ENCODE data around the gene AKAP5. TPM values are rescaled to one million over a fixed set of nuclear protein-coding genes. Genes with fewer than 3 reads are reported as not detected.

AKAP5 gene
- total and polyA plus RNA-seq, 2 experiments from 2014 or later, result 1.0 to 3.4 TPM

DNA sequence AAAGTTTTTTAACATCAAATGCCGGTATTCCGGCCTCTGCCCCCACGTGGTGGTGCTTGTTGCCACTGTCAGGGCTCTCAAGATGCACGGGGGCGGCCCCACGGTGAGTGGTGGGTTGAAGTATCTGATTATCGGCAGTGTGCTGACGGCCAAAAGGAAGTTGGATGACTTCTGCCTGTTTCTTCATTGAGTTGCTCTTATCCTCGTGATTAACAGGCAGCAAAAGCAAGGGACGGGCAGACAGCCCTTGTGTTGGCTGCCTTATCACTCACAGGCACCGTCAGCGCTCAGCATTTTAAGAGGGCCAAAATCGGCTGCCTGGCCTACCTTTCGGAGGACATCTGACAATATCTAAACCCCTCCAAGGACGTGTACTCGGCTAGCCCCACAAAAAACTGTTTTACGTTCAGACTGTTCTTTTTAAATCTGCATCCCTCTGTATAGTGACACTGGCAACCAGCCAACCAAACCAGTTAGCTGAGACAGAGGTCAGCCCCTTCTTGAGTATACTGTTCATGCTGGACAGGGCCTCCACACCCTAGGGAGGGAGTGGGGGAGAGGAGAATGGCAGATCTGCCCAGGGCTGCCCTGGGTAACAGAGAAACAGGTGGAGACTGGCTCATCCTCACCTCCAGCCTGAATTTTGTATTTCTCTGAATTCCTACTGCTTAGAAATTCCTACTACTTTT lies 22.9 kb upstream of the AKAP5 start:
- Mint-ChIP-seq H3K27me3 (ENCODE audit: insufficient read depth, low read depth, poor library complexity) (peaks cover 5% of the 10 kb centered on the region), H3K36me3 (ENCODE audit: low read depth) (peaks cover 83% of the 10 kb centered on the region), H3K9me3 (no peaks in the 10 kb centered on the region), H3K4me1 (no peaks in the 10 kb centered on the region), H3K4me3 (no peak overlapping the region), H3K27ac (no peak overlapping the region)
- H3K79me2 ChIP-seq (replicated peaks; ENCODE audit: insufficient read depth), result no peaks in the 10 kb centered on the region
- H3K9me2 ChIP-seq (ENCODE audit: insufficient read depth), result no peaks in the 10 kb centered on the region
- H3K4me1 ChIP-seq (ENCODE audit: insufficient read depth), result no peaks in the 10 kb centered on the region
- DNase-seq (ENCODE audit: low spot score) (no peak), ATAC-seq (no peak)
- H3K4me3 ChIP-seq, result no peak overlapping the region
- TF ChIP-seq, protein P1, sequence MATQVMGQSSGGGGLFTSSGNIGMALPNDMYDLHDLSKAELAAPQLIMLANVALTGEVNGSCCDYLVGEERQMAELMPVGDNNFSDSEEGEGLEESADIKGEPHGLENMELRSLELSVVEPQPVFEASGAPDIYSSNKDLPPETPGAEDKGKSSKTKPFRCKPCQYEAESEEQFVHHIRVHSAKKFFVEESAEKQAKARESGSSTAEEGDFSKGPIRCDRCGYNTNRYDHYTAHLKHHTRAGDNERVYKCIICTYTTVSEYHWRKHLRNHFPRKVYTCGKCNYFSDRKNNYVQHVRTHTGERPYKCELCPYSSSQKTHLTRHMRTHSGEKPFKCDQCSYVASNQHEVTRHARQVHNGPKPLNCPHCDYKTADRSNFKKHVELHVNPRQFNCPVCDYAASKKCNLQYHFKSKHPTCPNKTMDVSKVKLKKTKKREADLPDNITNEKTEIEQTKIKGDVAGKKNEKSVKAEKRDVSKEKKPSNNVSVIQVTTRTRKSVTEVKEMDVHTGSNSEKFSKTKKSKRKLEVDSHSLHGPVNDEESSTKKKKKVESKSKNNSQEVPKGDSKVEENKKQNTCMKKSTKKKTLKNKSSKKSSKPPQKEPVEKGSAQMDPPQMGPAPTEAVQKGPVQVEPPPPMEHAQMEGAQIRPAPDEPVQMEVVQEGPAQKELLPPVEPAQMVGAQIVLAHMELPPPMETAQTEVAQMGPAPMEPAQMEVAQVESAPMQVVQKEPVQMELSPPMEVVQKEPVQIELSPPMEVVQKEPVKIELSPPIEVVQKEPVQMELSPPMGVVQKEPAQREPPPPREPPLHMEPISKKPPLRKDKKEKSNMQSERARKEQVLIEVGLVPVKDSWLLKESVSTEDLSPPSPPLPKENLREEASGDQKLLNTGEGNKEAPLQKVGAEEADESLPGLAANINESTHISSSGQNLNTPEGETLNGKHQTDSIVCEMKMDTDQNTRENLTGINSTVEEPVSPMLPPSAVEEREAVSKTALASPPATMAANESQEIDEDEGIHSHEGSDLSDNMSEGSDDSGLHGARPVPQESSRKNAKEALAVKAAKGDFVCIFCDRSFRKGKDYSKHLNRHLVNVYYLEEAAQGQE (IDR thresholded peaks at IDR 0.05; ENCODE audit: unreplicated experiment), result no peak
- no peak for TF ChIP-seq ZNF331 (CRISPR knock-in tag; IDR thresholded peaks at IDR 0.05; ENCODE audit: low read depth)
- TF ChIP-seq JUNB (IDR thresholded peaks at IDR 0.05; ENCODE audit: unreplicated experiment), result no peak
- no peak for TF ChIP-seq POLR2AphosphoS5 (IDR thresholded peaks at IDR 0.05; ENCODE audit: low read depth)
- TF ChIP-seq, protein P2, sequence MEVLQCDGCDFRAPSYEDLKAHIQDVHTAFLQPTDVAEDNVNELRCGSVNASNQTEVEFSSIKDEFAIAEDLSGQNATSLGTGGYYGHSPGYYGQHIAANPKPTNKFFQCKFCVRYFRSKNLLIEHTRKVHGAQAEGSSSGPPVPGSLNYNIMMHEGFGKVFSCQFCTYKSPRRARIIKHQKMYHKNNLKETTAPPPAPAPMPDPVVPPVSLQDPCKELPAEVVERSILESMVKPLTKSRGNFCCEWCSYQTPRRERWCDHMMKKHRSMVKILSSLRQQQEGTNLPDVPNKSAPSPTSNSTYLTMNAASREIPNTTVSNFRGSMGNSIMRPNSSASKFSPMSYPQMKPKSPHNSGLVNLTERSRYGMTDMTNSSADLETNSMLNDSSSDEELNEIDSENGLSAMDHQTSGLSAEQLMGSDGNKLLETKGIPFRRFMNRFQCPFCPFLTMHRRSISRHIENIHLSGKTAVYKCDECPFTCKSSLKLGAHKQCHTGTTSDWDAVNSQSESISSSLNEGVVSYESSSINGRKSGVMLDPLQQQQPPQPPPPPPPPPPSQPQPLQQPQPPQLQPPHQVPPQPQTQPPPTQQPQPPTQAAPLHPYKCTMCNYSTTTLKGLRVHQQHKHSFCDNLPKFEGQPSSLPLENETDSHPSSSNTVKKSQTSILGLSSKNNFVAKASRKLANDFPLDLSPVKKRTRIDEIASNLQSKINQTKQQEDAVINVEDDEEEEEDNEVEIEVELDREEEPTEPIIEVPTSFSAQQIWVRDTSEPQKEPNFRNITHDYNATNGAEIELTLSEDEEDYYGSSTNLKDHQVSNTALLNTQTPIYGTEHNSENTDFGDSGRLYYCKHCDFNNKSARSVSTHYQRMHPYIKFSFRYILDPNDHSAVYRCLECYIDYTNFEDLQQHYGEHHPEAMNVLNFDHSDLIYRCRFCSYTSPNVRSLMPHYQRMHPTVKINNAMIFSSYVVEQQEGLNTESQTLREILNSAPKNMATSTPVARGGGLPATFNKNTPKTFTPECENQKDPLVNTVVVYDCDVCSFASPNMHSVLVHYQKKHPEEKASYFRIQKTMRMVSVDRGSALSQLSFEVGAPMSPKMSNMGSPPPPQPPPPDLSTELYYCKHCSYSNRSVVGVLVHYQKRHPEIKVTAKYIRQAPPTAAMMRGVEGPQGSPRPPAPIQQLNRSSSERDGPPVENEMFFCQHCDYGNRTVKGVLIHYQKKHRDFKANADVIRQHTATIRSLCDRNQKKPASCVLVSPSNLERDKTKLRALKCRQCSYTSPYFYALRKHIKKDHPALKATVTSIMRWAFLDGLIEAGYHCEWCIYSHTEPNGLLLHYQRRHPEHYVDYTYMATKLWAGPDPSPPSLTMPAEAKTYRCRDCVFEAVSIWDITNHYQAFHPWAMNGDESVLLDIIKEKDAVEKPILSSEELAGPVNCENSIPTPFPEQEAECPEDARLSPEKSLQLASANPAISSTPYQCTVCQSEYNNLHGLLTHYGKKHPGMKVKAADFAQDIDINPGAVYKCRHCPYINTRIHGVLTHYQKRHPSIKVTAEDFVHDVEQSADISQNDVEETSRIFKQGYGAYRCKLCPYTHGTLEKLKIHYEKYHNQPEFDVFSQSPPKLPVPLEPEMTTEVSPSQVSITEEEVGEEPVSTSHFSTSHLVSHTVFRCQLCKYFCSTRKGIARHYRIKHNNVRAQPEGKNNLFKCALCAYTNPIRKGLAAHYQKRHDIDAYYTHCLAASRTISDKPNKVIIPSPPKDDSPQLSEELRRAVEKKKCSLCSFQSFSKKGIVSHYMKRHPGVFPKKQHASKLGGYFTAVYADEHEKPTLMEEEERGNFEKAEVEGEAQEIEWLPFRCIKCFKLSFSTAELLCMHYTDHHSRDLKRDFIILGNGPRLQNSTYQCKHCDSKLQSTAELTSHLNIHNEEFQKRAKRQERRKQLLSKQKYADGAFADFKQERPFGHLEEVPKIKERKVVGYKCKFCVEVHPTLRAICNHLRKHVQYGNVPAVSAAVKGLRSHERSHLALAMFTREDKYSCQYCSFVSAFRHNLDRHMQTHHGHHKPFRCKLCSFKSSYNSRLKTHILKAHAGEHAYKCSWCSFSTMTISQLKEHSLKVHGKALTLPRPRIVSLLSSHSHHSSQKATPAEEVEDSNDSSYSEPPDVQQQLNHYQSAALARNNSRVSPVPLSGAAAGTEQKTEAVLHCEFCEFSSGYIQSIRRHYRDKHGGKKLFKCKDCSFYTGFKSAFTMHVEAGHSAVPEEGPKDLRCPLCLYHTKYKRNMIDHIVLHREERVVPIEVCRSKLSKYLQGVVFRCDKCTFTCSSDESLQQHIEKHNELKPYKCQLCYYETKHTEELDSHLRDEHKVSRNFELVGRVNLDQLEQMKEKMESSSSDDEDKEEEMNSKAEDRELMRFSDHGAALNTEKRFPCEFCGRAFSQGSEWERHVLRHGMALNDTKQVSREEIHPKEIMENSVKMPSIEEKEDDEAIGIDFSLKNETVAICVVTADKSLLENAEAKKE (CRISPR knock-in tag; IDR thresholded peaks at IDR 0.05), result no peak
- TF ChIP-seq, protein P3, sequence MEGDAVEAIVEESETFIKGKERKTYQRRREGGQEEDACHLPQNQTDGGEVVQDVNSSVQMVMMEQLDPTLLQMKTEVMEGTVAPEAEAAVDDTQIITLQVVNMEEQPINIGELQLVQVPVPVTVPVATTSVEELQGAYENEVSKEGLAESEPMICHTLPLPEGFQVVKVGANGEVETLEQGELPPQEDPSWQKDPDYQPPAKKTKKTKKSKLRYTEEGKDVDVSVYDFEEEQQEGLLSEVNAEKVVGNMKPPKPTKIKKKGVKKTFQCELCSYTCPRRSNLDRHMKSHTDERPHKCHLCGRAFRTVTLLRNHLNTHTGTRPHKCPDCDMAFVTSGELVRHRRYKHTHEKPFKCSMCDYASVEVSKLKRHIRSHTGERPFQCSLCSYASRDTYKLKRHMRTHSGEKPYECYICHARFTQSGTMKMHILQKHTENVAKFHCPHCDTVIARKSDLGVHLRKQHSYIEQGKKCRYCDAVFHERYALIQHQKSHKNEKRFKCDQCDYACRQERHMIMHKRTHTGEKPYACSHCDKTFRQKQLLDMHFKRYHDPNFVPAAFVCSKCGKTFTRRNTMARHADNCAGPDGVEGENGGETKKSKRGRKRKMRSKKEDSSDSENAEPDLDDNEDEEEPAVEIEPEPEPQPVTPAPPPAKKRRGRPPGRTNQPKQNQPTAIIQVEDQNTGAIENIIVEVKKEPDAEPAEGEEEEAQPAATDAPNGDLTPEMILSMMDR (conservative IDR thresholded peaks at IDR 0.05; ENCODE audit: low read depth in 2 of 2), result no peak
- no peak for TF ChIP-seq STAT1 (IDR thresholded peaks at IDR 0.05; ENCODE audit: unreplicated experiment)
- peaks cover 15% of the 10 kb centered on the region for H4K20me1 ChIP-seq (replicated peaks; ENCODE audit: insufficient read depth)
- H3K36me3 ChIP-seq (ENCODE audit: insufficient read depth), result peaks cover 76% of the 10 kb centered on the region
- H3F3A ChIP-seq (replicated peaks; ENCODE audit: low read depth), result peaks cover 6% of the 10 kb centered on the region; the same call in 1 of the 2 replicates
- no peak overlapping the region for H2AFZ ChIP-seq
- no peak overlapping the region for H3K4me2 ChIP-seq
- peak overlapping the region; percentile 55; the same call in 1 of the 2 replicates for H3K27ac ChIP-seq (ENCODE audit: low read depth)
- H3K27me3 ChIP-seq (ENCODE audit: insufficient read depth), result no peaks in the 10 kb centered on the region
